G401 (cell line): ENCODE measurements around the gene TMEM218. TPM values are rescaled to one million over a fixed set of nuclear protein-coding genes. Genes with fewer than 3 reads are reported as not detected.

Experiments used
- DNase-seq: peaks from one replicate; pipeline ENCODE4 v3.0.0-alpha.2; 2015; ENCODE audit warnings: low spot score
- in situ Hi-C: cut with HindIII; loops from 2 replicates; pipeline ENCODE4 v1.10.0; 2016; ENCODE audit warnings: low sequenced_read_pairs, mixed read lengths
- total RNA-seq: library from RNA; depleted of rRNA; stranded (reverse); fragments of >200 nt; shearing (Covaris generic); gene quantifications from 2 replicates; pipeline ENCODE4 v1.2.3, GENCODE V29; 2014; rRNA removed

The TMEM218 gene
- 62.0 and 65.8 TPM in 2 replicates for total RNA-seq

GRCh38 chr11:125111343-125112207 is at the start of gene TMEM218:
TSS of gene TMEM218 (minus strand) at chr11:125111626. CDS start at chr11:125102241, 9,385 bp downstream.
- in situ Hi-C loops = no loop called here
- peak; percentile 100 for DNase-seq

DNA sequence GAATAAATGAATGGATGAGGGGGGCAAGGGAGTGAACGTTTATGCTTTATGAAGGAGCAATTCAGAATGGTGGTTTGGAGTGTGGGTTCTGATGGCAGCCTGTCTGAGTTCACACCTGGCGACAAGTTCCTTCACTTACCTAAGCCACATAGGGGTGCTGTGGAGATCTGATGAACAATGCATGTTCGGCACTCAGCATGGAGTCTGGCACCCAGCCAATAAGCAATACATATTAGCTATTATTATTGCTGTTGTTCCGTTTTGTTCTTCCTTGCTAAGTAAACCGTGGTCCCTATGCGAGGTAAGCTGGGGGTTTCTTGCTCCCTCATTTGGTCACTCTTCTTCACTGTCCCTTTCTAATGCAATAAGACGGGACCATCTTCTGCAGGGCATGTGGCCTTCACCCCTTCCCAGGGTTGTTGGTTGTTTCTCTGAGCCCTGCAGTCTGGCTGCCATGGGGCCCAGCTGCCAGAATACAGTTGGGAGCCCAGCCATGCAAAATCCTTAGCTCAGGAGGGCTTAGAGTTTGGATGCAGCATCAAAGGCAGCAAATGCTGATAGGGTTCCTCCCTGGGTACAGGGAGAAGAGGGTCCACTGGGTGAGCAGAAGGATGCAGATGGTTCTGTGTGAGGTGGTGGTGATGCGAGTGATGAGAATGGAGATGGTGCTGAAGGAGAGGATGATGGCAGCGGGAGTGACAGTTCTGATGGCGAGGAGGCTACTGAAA is 46.7 kb upstream of the TMEM218 start:
- in situ Hi-C loops = no loop called here
- DNase-seq = no peak

DNA sequence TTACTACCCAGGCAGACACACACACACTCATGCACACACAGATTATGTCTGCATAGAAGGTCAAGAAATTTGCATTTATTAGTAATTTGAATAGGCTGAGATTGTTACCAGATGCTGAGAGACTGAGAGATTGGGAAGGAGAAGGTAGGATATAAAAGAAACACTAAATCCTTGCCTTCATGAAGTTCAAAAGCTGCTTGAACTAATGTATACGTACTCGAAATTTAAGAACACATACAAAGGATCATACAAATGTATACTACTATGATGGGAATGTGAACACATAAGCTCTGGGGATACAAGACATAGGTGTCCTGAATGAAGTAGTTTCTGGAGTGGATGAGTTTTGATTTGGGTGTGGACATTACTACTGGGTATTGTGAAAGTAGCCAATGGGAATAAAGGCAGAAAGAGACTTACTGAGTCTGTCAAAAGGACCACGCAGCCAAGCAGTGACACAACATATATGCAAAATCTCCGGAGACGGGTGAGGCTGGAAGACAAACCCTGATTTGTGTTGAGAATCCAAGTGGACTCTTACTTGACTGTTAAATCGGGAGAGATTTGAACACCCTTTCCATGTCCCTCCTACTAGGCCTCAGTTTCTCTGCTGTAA is 45.8 kb upstream of the TMEM218 start:
- in situ Hi-C loops = no loop called here
- DNase-seq = no peak

DNA sequence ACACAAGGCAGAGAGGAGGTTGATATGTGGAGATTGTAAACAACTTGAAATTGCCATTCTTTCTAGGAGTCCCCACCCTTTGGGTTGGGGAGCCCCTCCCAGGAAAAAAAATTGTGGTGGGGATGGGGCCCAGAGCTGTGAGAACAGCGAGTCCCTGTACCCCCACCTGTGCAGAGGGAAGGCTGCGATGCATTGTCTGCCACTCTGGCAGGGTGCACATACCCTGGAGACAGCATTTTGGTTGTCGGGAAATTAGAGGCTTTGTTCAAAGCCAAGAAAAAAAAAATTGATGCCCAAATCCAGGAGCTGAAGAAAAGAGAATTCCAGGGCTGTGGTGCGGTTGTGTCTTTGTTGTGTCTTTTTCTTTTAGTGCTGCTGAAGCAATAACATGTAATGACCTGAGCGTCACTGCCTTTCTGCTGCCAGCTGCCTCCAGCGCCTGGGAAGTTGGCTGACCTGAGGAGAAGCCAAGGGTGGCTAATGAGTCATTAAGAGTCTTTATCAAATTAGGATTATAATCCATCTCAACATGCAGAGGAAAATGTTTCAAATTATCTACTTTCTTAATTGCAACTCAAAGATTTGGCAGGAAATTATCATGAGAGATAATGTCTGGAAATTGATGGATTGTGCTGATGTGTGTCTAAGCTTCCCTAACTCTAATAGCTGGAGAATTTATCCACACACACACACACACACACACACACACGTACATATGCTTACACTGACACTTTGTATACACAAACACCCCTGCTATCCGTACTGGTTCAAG is 45.1 kb upstream of the TMEM218 start:
- in situ Hi-C loops = no loop called here
- no peak for DNase-seq

DNA sequence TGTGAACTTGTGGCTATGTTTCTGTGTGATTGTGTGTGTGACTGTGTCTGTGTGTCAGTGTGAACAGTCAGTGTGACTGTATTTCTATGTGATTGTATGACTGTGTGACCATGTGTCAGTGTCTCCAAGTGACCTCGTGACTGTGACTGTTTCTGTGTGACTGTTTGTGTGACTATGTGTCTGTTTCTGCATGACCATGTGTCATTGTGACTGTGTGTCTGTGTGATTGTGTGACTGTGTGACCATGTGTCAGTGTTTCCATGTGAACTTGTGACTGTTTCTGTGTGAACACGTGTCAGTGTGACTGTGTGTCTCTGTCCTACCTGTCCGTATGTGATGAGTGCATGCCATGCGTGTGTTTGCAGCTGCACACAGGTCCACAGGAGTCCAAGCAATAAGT is 44.3 kb upstream of the TMEM218 start:
- DNase-seq = no peak
- in situ Hi-C loops = no loop called here

GRCh38 chr11:125155100-125155444 is 43.6 kb upstream of the TMEM218 start:
- in situ Hi-C loops = no loop called here
- DNase-seq = no peak

GRCh38 chr11:125154378-125155099 is 43.1 kb upstream of the TMEM218 start:
- no peak for DNase-seq
- in situ Hi-C loops = no loop called here

DNA sequence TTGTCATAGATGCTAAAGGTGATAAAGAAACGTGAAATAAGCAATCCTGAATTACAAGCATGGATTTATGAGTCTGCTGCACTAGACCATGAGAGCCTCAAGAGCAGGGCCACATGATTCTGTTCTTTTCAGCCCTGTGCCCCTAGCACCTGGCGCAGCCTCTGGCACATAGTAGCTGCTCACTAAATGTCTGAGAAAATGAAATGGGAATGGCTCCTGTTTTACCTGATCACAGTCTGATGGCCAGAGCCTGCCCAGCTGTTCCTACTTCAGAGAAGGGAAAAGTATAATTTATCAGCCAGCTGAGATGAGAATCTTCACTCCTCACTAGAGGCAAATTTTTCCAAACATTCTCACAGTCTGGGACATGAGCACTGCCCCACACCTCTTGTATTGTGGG is 42.4 kb upstream of the TMEM218 start:
- DNase-seq = no peak
- in situ Hi-C loops = no loop called here

- in situ Hi-C loops = no loop called here
- DNase-seq = no peak
Observed at GRCh38 chr11:125148743-125149142, 37.3 kb upstream of the TMEM218 start.

- no peak for DNase-seq
- in situ Hi-C loops = no loop called here
Observed at GRCh38 chr11:125148011-125148410, 36.6 kb upstream of the TMEM218 start.

DNA sequence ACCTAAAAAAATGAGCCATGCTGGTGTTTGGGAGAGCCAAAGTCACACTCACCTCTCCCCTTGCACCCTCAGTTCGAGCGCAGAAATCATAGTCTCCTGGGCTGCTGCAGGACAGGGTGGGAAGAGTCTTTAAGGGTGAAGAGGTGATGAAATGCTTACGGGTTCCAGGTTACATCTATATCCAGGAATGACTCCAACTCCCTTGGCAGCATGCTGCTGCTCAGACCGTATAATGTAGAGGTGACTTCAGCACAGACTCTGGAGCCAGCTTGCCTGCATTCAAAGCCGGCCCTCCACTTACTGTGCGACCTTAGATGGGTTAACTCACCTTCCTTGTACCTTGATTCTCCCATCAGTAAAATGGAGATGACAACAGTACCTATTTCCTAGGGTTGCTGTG is 35.9 kb upstream of the TMEM218 start:
- no peak for DNase-seq
- in situ Hi-C loops = no loop called here

GRCh38 chr11:125146232-125146631 is 34.8 kb upstream of the TMEM218 start:
- DNase-seq = no peak
- in situ Hi-C loops = no loop called here

DNA sequence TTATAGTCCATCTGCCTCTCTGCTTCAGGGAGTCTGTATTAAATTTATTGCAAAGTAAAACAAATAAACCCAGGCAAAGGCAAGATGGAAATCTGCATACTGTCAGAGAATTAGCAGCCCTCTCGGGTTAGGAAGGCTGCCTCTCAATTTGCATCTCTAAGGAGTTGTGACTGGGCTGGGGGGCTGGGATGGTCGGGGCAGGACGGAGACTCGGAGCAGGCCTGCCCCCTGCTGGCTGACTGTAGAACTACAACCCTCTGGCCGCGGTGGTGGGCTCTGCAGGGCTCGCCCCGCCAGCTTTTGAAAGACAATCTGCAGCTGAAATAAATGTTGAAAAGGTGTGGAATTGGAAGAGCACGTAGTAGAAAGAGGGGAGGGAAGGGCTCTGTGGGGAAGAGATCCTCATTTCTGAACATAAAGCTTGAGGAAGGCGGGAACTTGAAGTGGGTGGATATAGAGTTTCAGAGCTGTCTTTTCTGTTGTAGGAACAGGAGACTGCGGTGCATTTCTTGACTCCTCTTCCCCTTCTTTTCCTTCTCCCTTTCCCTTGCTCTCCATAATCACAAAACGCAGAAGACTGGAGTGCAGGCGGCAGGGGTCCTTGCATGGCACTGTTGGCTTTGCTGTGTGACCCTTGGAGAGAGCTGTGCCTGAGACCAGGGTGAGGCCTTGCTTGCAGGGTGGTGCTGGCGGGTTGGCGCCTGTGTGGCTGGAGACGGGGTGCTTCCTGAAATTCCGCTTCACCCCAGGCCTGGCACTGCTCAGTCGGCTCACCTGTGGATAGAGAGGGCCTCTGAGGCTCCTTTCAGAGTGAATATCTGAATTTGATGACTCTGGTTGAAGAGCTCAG is 30.5 kb upstream of the TMEM218 start:
- in situ Hi-C loops = no loop called here
- peak; percentile 24 for DNase-seq

DNA sequence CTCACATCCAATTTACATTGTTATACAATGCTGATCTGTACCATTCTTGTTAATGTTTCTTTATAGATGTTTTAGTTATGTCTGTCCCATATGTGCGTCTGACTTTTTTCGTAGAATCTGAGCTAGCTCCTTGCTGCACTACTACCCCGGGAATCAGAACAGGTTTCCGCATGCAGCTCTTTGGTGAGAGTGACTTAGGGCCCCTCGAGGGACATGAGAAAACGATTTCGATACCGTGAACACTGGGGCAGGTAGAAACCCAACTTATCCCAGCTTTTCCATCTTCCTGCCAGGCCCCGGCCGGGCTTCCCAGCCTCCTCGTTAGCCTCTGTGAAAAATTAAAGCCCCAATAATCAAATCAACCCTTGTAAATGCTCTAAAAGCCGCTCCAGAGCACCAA is 29.8 kb upstream of the TMEM218 start:
- DNase-seq = no peak
- in situ Hi-C loops = no loop called here

GRCh38 chr11:125140233-125140632 is 28.8 kb upstream of the TMEM218 start:
- in situ Hi-C loops = no loop called here
- DNase-seq = no peak

GRCh38 chr11:125139778-125140177 is 28.4 kb upstream of the TMEM218 start:
- in situ Hi-C loops = no loop called here

GRCh38 chr11:125138966-125139365 is 27.5 kb upstream of the TMEM218 start:
- in situ Hi-C loops = no loop called here
- DNase-seq = no peak

More at GRCh38 chr11:125139778-125140177, 28.4 kb upstream of the TMEM218 start:
- DNase-seq = no peak

DNA sequence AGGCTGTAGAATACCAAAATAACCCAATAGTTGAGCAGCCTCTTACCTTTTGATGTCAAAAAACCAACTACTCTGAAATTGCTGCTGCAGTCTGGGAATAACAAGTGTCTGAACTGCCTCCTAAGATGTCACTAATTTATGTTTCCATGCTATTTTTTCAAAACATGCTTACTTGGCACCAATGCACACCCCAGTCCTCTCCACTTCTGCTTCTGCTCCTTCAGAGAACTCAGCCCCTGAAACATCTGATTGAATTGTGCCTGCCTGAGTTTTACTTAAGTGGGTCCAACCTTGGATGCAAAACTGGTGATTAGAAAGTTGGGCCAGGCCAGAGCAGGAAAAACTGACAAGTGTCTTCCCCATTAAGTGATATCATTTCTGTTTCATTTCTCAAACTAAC is 24.6 kb upstream of the TMEM218 start:
- DNase-seq = no peak
- in situ Hi-C loops = no loop called here
